ENCODE measurements around the gene PRIM1. TPM values are rescaled to one million over a fixed set of nuclear protein-coding genes. Genes with fewer than 3 reads are reported as not detected.

PRIM1 gene
- total and polyA plus RNA-seq, 2 of the 13 experiments (the other 11 are each of a cell fraction or from before 2014, with no cell fraction given), result 30.0 to 47.3 TPM

DNA sequence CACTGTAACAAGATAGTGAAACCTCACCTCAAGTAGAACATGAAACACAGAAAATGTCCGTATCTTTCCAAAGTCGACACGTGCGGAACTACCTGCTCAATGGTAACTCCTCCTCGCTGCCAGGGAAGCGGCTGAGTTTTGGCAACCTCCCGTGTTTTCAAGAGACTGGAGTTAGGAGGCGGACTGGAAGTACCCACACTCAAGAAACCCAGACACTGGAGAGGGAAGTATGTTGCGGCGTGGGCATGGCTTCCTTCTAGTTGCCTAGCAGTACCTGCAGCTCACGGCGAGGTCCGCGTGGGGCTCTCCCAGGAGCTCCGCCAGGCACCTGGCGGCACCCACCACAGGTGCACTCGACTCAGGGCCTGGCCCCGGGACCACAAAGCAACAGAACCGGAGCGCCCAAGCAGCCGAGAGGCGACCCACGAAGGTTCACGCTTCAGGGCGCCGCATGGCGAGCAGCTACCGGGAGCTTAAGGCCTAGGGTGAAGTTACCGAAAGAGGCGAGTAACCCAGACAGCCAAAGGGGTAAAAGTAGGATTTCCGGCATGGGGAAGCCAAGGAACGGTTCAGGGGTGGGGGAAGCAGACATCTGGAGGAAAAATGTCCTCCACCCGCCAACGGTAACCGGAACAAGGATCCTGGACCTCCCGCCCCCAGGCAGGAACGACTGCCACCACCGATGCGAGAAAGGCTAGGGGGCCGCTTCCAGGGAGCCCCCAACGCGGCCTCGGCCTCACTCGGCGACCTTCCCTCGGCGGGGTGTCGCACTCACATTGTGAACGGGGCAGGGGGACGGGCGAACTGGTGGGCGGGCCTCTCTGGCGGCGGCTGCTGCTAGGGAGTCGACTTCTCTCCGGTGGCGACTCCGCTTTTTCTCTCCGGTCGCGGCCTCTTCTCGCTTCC lies 64.6 kb downstream of the PRIM1 start:
- H3K4me3 ChIP-seq (replicated peaks in 1 of 3; ENCODE audit: insufficient read depth in 1 of 3, low read depth in 2 of 3, low read length in 3 of 3), result peak overlapping the region; percentile 96 to 98 (median 98)
- H3K27me3 ChIP-seq (ENCODE audit: control insufficient read depth in 1 of 2, insufficient read depth in 2 of 2, low read length in 2 of 2), result no peaks in the 10 kb centered on the region; a peak in 1 of 5 replicates
- peaks cover 25% of the 10 kb centered on the region for H3K4me1 ChIP-seq (ENCODE audit: insufficient read depth, low read length)
- peak overlapping the region; percentile 99 for H3K27ac ChIP-seq (ENCODE audit: extremely low read length, insufficient read depth, low read length)
- H3K9me3 ChIP-seq (ENCODE audit: low read length), result no peaks in the 10 kb centered on the region
- H3K9ac ChIP-seq (ENCODE audit: insufficient read depth, low read depth, low read length), result peak overlapping the region; percentile 100
- in situ Hi-C loops (cut with HindIII; ENCODE audit: extremely low pct_ligation_motif_present, low pct_unique_long_range_greater_than_20kb), result loop anchor here (5.0 kb wide), 1 partner anchor 40 kb away; the partner anchor contains the start of gene NACA
- intact Hi-C loops (cut with micrococcal nuclease; ENCODE audit: unreplicated experiment), result loop anchor here (1.0 kb wide), 1 partner anchor 38 kb away; the partner anchor contains the start of gene NACA
- ChIA-PET POLR2A (interaction anchor here (0.6 to 3.5 kb wide), 33 partner anchors 8 to 465 kb away, joined by 3 to 42 read pairs (median 4); partner anchors contain the start of genes ATP5F1B, LRP1, NACA and NEMP1), CTCF (ENCODE audit: low intra/inter-chr PET ratio, low total read pairs) (no interaction called here)
- H3K4me2 ChIP-seq (ENCODE audit: low read depth, low read length), result peak overlapping the region; percentile 78
- H3K36me3 ChIP-seq (replicated peaks in 1 of 2; ENCODE audit: control insufficient read depth in 1 of 2, insufficient read depth in 2 of 2, low read length in 2 of 2), result no peaks in the 10 kb centered on the region; a peak in 1 of 5 replicates
- peaks cover 51% of the 10 kb centered on the region for H3K79me2 ChIP-seq (ENCODE audit: insufficient read depth, low read length)
- ATAC-seq (peak; percentile 61), FAIRE-seq (no peak), DNase-seq (ENCODE audit: low spot score) (no peak)
- H4K20me1 ChIP-seq (ENCODE audit: insufficient read depth, low read length), result peaks cover 31% of the 10 kb centered on the region
- TSS peak; percentile 63 for BruUV-seq (replicated peaks)
- WGBS (ENCODE audit: low lambda C conversion rate), result 1% methylated on average over 24 of the region's 62 CpGs
- H2AFZ ChIP-seq (ENCODE audit: low read length), result no peak overlapping the region
- TF ChIP-seq ZNF446 (CRISPR knock-in tag; IDR thresholded peaks at IDR 0.05) (0 out of 2 replicates have a peak, but pooled peaks have one; percentile 16), ZFP37 (CRISPR knock-in tag; IDR thresholded peaks at IDR 0.05; ENCODE audit: borderline replicate concordance) (peak; percentile 22; the same call in 1 of the 2 replicates), ZNF572 (CRISPR knock-in tag; IDR thresholded peaks at IDR 0.05) (peak; percentile 85; the same call in 1 of the 2 replicates), SMAD1 (CRISPR knock-in tag; IDR thresholded peaks at IDR 0.05; ENCODE audit: borderline replicate concordance, low read depth) (0 out of 2 replicates have a peak, but pooled peaks have one; percentile 12), ZNF501 (CRISPR knock-in tag; IDR thresholded peaks at IDR 0.05) (peak; percentile 93), AKAP8 (CRISPR knock-in tag; IDR thresholded peaks at IDR 0.05) (no peak), MEF2D (CRISPR knock-in tag; IDR thresholded peaks at IDR 0.05) (no peak; the same call in 1 of the 2 replicates), ZNF724P (CRISPR knock-in tag; IDR thresholded peaks at IDR 0.05; ENCODE audit: borderline replicate concordance) (0 out of 2 replicates have a peak, but pooled peaks have one; percentile 5), SALL2 (CRISPR knock-in tag; IDR thresholded peaks at IDR 0.05) (peak; percentile 55; the same call in 1 of the 2 replicates), ZNF441 (CRISPR knock-in tag; IDR thresholded peaks at IDR 0.05; ENCODE audit: borderline replicate concordance) (0 out of 2 replicates have a peak, but pooled peaks have one; percentile 36)
- TF ChIP-seq, protein P1, sequence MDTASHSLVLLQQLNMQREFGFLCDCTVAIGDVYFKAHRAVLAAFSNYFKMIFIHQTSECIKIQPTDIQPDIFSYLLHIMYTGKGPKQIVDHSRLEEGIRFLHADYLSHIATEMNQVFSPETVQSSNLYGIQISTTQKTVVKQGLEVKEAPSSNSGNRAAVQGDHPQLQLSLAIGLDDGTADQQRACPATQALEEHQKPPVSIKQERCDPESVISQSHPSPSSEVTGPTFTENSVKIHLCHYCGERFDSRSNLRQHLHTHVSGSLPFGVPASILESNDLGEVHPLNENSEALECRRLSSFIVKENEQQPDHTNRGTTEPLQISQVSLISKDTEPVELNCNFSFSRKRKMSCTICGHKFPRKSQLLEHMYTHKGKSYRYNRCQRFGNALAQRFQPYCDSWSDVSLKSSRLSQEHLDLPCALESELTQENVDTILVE (CRISPR knock-in tag; IDR thresholded peaks at IDR 0.05), result no peak
- TF ChIP-seq, protein P2, sequence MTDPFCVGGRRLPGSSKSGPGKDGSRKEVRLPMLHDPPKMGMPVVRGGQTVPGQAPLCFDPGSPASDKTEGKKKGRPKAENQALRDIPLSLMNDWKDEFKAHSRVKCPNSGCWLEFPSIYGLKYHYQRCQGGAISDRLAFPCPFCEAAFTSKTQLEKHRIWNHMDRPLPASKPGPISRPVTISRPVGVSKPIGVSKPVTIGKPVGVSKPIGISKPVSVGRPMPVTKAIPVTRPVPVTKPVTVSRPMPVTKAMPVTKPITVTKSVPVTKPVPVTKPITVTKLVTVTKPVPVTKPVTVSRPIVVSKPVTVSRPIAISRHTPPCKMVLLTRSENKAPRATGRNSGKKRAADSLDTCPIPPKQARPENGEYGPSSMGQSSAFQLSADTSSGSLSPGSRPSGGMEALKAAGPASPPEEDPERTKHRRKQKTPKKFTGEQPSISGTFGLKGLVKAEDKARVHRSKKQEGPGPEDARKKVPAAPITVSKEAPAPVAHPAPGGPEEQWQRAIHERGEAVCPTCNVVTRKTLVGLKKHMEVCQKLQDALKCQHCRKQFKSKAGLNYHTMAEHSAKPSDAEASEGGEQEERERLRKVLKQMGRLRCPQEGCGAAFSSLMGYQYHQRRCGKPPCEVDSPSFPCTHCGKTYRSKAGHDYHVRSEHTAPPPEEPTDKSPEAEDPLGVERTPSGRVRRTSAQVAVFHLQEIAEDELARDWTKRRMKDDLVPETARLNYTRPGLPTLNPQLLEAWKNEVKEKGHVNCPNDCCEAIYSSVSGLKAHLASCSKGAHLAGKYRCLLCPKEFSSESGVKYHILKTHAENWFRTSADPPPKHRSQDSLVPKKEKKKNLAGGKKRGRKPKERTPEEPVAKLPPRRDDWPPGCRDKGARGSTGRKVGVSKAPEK (CRISPR knock-in tag; IDR thresholded peaks at IDR 0.05; ENCODE audit: borderline replicate concordance), result peak; percentile 39; the same call in 1 of the 2 replicates
- TF ChIP-seq, protein P3, sequence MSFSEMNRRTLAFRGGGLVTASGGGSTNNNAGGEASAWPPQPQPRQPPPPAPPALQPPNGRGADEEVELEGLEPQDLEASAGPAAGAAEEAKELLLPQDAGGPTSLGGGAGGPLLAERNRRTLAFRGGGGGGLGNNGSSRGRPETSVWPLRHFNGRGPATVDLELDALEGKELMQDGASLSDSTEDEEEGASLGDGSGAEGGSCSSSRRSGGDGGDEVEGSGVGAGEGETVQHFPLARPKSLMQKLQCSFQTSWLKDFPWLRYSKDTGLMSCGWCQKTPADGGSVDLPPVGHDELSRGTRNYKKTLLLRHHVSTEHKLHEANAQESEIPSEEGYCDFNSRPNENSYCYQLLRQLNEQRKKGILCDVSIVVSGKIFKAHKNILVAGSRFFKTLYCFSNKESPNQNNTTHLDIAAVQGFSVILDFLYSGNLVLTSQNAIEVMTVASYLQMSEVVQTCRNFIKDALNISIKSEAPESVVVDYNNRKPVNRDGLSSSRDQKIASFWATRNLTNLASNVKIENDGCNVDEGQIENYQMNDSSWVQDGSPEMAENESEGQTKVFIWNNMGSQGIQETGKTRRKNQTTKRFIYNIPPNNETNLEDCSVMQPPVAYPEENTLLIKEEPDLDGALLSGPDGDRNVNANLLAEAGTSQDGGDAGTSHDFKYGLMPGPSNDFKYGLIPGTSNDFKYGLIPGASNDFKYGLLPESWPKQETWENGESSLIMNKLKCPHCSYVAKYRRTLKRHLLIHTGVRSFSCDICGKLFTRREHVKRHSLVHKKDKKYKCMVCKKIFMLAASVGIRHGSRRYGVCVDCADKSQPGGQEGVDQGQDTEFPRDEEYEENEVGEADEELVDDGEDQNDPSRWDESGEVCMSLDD (CRISPR knock-in tag; IDR thresholded peaks at IDR 0.05; ENCODE audit: borderline replicate concordance), result peak; percentile 44; the same call in 1 of the 2 replicates
